K562 (cell line): Measurements from ENCODE around the gene ANKRD13A. TPM values are rescaled to one million over a fixed set of nuclear protein-coding genes. Genes with fewer than 3 reads are reported as not detected.

ENCODE experiments used
- CBX8 ChIP-seq: fragments of 200-600 bp; sonication (generic); IDR thresholded peaks from 2 replicates; pipeline ENCODE4 v1.6.1; 2012; ENCODE audit warnings: borderline replicate concordance, mixed run types, low read depth, mild to moderate bottlenecking, moderate library complexity, mixed read lengths, low read length, control low read depth, inconsistent platforms; ENCODE audit not compliant: poor library complexity, severe bottlenecking; ENCODE audit errors: extremely low read depth
- FUS ChIP-seq: fragments of 200-400 bp; formaldehyde crosslinking; optimal IDR thresholded peaks from 2 replicates; pipeline ENCODE3; 2017; ENCODE audit warnings: low read depth, low read length
- KDM5B ChIP-seq: fragments of 200-600 bp; sonication (generic); IDR thresholded peaks from 2 replicates; pipeline ENCODE4 v1.6.1; 2012; ENCODE audit warnings: low read depth, mild to moderate bottlenecking, moderate library complexity, low read length, control low read depth, inconsistent platforms; ENCODE audit not compliant: insufficient replicate concordance
- POLR3A ChIP-seq: IDR thresholded peaks from 2 replicates; pipeline ENCODE4 v1.6.1; 2011; ENCODE audit warnings: borderline replicate concordance, mild to moderate bottlenecking, moderate library complexity; ENCODE audit not compliant: insufficient read length, insufficient read depth; ENCODE audit errors: extremely low read depth
- RBM15 ChIP-seq: fragments of 200-400 bp; formaldehyde crosslinking; IDR thresholded peaks from 2 replicates; pipeline ENCODE4 v1.6.1; 2018; ENCODE audit warnings: mild to moderate bottlenecking, low read length, moderate library complexity; ENCODE audit not compliant: insufficient read depth
- SETDB1 ChIP-seq: IDR thresholded peaks from one replicate; pipeline ENCODE4 v1.6.1; 2012; ENCODE audit warnings: low read length, control low read depth, inconsistent platforms
- SNRNP70 ChIP-seq: fragments of 200-400 bp; formaldehyde crosslinking; optimal IDR thresholded peaks from 2 replicates; pipeline ENCODE3; 2017; ENCODE audit warnings: low read depth, low read length
- SP1 ChIP-seq: sonication (generic); formaldehyde crosslinking; IDR thresholded peaks from 2 replicates; pipeline ENCODE4 v1.8.1; 2022; ENCODE audit warnings: mild to moderate bottlenecking, missing genetic modification reagents
- SPI1 ChIP-seq: IDR thresholded peaks from 2 replicates; pipeline ENCODE4 v1.6.1; 2011; ENCODE audit warnings: low read depth, low read length, control low read depth, borderline replicate concordance
- TBL1XR1 ChIP-seq, 2 experiments: IDR thresholded peaks; 2 replicates each; pipeline ENCODE4 v1.6.1; 2012; ENCODE audit warnings: improper control_type of control experiment in 2 of 2, low read length in 2 of 2, mild to moderate bottlenecking in 1 of 2
- ZNF695 ChIP-seq: fragments of 450-650 bp; formaldehyde crosslinking; IDR thresholded peaks from 2 replicates; pipeline ENCODE4 v1.4.0; 2020; ENCODE audit warnings: mild to moderate bottlenecking, moderate library complexity
- polyA plus RNA-seq, 8 experiments: library from polyadenylated mRNA; depleted of rRNA in 4 of 8; stranded (reverse) in 5 of 8; unstranded in 3 of 8; fragments of >200 nt; fragmentation: Nextera tagmentation in 2 of 8; fragmentation: Illumina TruSeq in 1 of 8; extraction: Ambion mirVana in 2 of 8; extraction: Trizol in 1 of 8; gene quantifications; 2 replicates each; pipeline versions ENCODE4 v1.2.1 to v1.2.3, GENCODE V29; 2011 to 2014; ENCODE audit warnings: inconsistent platforms in 1 of 8, missing spikeins in 1 of 8
- total RNA-seq, 7 experiments: library from RNA; depleted of rRNA in 6 of 7; stranded (reverse); fragments of >200 nt in 6 of 7; fragmentation: Illumina TruSeq in 2 of 7; extraction: Trizol in 2 of 7; gene quantifications; 2 replicates each; pipeline versions ENCODE4 v1.2.1 to v1.2.3, GENCODE V29; 2011 to 2021; ENCODE audit warnings: low replicate concordance in 1 of 7
- TF ChIP-seq, protein P1 (sequence below): fragments of 450-650 bp; formaldehyde crosslinking; IDR thresholded peaks from 2 replicates; pipeline ENCODE4 v1.4.0; 2022; ENCODE audit warnings: missing genetic modification characterization
- TF ChIP-seq, protein P2 (sequence below): sonication (generic); formaldehyde crosslinking; IDR thresholded peaks from 2 replicates; pipeline ENCODE4 v1.4.0; 2020; ENCODE audit warnings: mild to moderate bottlenecking, missing genetic modification reagents
- TF ChIP-seq, protein P3 (sequence below): fragments of 450-650 bp; formaldehyde crosslinking; IDR thresholded peaks from 2 replicates; pipeline ENCODE4 v1.4.0; 2020; ENCODE audit warnings: mild to moderate bottlenecking, moderate library complexity
- TF ChIP-seq, protein P4 (sequence below): sonication (generic); formaldehyde crosslinking; IDR thresholded peaks from 2 replicates; pipeline ENCODE4 v1.8.0; 2022; ENCODE audit warnings: missing genetic modification reagents, mild to moderate bottlenecking, moderate library complexity, borderline replicate concordance
- TF ChIP-seq, protein P5 (sequence below): fragments of 200-800 bp; sonication (Bioruptor generic); IDR thresholded peaks from 2 replicates; pipeline ENCODE4 v1.6.1; 2017; ENCODE audit warnings: missing genetic modification characterization, missing compliant biosample characterization

ANKRD13A gene
- total and polyA plus RNA-seq, 9 of the 15 experiments (the other 6 are each of a cell fraction or from before 2014, with no cell fraction given): 5.0 to 55.0 (median 41.5) TPM

DNA sequence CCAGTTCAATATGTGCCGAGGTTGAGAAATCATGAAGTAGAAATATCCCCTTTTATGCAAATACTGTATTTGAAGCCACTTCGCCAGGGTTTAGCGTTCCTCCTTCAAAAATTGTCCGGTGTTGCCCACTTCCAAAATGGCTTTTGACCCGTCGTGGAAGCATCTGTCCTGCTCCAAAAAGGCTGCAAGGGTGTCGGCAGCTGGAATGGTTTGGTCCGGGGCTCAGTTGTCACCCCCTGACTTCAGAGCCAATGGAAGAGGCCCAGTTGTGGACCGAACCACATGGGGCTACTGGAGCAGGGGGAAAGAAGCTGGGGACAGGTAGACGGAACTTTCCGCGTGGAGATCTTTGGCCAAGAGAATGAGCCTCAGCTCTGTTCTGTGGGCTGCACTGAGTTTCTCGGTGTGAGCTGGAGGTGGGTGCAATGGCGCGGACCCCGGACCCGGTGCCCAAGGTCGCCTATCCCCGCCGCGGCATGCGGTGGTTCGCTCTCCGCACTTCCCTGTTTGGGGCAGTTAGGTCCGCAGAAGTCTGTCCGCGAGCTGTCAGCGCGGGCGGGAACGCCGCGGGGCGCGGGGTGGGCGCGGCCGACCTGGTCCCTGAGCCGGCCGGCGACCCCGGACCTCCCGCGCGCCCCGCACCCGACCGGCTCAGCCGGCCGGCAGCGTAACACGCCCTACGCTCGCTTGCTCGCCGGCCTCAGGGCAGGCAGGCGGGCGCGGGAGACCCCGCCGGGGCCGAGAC, at the start of gene ANKRD13A (continued):
- TF ChIP-seq, protein P1, sequence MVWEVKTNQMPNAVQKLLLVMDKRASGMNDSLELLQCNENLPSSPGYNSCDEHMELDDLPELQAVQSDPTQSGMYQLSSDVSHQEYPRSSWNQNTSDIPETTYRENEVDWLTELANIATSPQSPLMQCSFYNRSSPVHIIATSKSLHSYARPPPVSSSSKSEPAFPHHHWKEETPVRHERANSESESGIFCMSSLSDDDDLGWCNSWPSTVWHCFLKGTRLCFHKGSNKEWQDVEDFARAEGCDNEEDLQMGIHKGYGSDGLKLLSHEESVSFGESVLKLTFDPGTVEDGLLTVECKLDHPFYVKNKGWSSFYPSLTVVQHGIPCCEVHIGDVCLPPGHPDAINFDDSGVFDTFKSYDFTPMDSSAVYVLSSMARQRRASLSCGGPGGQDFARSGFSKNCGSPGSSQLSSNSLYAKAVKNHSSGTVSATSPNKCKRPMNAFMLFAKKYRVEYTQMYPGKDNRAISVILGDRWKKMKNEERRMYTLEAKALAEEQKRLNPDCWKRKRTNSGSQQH (CRISPR knock-in tag): peak; percentile 82
- TF ChIP-seq SNRNP70: no peak
- TF ChIP-seq, protein P2, sequence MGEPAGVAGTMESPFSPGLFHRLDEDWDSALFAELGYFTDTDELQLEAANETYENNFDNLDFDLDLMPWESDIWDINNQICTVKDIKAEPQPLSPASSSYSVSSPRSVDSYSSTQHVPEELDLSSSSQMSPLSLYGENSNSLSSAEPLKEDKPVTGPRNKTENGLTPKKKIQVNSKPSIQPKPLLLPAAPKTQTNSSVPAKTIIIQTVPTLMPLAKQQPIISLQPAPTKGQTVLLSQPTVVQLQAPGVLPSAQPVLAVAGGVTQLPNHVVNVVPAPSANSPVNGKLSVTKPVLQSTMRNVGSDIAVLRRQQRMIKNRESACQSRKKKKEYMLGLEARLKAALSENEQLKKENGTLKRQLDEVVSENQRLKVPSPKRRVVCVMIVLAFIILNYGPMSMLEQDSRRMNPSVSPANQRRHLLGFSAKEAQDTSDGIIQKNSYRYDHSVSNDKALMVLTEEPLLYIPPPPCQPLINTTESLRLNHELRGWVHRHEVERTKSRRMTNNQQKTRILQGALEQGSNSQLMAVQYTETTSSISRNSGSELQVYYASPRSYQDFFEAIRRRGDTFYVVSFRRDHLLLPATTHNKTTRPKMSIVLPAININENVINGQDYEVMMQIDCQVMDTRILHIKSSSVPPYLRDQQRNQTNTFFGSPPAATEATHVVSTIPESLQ (CRISPR knock-in tag): no peak
- TF ChIP-seq, protein P3, sequence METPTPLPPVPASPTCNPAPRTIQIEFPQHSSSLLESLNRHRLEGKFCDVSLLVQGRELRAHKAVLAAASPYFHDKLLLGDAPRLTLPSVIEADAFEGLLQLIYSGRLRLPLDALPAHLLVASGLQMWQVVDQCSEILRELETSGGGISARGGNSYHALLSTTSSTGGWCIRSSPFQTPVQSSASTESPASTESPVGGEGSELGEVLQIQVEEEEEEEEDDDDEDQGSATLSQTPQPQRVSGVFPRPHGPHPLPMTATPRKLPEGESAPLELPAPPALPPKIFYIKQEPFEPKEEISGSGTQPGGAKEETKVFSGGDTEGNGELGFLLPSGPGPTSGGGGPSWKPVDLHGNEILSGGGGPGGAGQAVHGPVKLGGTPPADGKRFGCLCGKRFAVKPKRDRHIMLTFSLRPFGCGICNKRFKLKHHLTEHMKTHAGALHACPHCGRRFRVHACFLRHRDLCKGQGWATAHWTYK (CRISPR knock-in tag): no peak
- TF ChIP-seq ZNF695 (CRISPR knock-in tag): no peak
- TF ChIP-seq RBM15: no peak
- TF ChIP-seq POLR3A: no peak
- peak; percentile 95 for TF ChIP-seq SP1
- TF ChIP-seq FUS: no peak
- TF ChIP-seq SETDB1: no peak
- TF ChIP-seq CBX8: no peak
- TF ChIP-seq TBL1XR1 (IDR thresholded peaks at IDR 0.05; ENCODE audit: low read length in 2 of 2): peak in 1 of 2 experiments; percentile 84; a peak in 1 of 4 replicates
- TF ChIP-seq, protein P4, sequence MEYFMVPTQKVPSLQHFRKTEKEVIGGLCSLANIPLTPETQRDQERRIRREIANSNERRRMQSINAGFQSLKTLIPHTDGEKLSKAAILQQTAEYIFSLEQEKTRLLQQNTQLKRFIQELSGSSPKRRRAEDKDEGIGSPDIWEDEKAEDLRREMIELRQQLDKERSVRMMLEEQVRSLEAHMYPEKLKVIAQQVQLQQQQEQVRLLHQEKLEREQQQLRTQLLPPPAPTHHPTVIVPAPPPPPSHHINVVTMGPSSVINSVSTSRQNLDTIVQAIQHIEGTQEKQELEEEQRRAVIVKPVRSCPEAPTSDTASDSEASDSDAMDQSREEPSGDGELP: peak; percentile 89
- TF ChIP-seq SPI1: peak; percentile 98
- TF ChIP-seq, protein P5, sequence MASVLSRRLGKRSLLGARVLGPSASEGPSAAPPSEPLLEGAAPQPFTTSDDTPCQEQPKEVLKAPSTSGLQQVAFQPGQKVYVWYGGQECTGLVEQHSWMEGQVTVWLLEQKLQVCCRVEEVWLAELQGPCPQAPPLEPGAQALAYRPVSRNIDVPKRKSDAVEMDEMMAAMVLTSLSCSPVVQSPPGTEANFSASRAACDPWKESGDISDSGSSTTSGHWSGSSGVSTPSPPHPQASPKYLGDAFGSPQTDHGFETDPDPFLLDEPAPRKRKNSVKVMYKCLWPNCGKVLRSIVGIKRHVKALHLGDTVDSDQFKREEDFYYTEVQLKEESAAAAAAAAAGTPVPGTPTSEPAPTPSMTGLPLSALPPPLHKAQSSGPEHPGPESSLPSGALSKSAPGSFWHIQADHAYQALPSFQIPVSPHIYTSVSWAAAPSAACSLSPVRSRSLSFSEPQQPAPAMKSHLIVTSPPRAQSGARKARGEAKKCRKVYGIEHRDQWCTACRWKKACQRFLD (CRISPR knock-in tag): no peak; the same call in none of the 2 replicates
- peak; percentile 94 for TF ChIP-seq KDM5B
